Colon (tissue), 2 donors: ENCODE results near the gene SLC25A29.
"Not testable (repeated sequence)": the region's sequence is repeated elsewhere in the genome, so short reads cannot be mapped to it uniquely, and the experiment has no call there.

Source experiments
- FAIRE-seq: peaks from 2 replicates; lab custom pipeline; 2012; peaks lifted over from hg19 to GRCh38; lab: Jason Lieb, UNC
- donor health status: control.
- donor health status: control.

The SLC25A29 gene

DNA sequence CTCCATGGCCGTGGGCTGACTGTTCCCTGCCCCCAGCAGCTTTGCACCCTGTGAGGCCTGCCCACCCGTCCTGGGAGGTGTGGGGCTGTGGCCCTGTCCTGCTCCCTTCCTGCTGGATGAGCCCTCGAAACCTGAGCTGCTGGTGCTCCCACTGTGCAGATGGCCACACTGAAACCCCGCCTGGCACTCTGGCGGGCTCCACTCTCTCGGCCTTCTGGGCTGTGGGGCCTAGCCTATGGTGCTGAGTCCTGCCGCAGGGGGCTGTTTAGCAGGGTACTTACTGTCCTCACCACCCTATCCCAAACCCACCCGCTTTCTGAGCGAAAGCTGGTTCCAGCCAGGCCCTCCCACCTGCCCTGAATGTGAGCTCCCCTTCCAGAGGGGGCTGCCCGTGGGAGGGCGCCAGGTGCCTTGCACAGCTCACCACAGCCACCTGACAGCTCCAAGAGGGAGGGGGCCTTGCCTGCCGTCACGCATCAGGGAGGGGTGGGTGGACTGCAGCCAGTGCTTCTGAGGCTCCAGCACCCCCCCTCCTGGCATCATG, 24.2 kb upstream of the SLC25A29 start:
- FAIRE-seq = no peak

DNA sequence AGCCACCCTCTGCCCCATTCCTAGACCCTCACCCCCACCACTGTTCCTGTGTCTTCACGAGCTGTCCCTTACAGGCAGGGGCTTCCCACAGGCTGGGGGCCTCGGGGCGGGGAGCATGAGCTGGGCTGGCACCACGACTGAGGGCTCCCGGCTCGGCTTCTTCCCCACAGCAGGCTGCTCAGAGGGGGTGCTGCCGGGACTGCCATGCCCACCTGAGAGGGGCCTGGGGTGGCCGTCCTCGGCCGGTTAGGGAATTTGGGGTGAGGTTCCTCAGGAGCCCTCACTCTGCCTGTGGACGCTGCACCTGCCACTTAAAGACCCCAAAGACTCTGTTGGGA, 23.7 kb upstream of the SLC25A29 start:
- FAIRE-seq = no peak

DNA sequence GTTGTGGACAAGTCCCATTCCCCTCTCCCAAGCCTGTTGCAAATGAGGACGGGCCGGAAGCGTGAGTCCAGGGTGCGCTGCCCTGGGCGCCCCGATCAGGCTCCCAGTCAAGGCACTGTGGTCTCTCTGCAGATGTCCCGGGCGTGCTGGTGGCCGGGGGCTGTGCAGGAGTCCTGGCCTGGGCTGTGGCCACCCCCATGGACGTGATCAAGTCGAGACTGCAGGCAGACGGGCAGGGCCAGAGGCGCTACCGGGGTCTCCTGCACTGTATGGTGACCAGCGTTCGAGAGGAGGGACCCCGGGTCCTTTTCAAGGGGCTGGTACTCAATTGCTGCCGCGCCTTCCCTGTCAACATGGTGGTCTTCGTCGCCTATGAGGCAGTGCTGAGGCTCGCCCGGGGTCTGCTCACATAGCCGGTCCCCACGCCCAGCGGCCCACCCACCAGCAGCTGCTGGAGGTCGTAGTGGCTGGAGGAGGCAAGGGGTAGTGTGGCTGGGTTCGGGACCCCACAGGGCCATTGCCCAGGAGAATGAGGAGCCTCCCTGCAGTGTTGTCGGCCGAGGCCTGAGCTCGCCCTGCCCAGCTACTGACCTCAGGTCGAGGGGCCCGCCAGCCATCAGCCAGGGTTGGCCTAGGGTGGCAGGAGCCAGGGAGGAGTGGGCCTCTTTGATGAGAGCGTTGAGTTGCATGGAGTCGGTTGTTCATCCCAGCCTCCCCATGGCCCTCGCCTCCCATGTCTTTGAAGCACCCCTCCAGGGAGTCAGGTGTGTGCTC, 23.2 kb upstream of the SLC25A29 start:
- no peak for FAIRE-seq

DNA sequence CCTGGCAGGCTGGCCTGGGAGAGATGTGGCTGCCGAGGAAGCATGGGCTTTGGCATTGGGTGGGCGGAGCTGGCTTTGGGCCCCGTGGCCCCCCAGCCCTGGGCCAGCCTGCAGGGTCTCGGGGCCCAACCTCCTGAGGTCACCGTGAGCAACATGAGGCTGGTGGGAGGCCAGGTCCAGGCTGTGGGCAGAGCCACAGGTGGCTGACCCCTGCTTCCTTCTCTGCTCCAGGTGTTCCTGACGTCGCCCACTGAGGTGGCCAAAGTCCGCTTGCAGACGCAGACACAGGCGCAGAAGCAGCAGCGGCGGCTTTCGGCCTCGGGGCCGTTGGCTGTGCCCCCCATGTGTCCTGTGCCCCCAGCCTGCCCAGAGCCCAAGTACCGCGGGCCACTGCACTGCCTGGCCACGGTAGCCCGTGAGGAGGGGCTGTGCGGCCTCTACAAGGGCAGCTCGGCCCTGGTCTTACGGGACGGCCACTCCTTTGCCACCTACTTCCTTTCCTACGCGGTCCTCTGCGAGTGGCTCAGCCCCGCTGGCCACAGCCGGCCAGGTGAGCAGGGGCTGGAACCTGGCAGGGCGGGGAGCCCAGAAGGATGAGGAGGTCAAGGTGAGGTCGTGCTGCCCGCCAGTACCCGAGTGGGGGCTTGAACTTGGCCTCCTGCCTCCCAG, 22.4 kb upstream of the SLC25A29 start:
- FAIRE-seq = no peak

DNA sequence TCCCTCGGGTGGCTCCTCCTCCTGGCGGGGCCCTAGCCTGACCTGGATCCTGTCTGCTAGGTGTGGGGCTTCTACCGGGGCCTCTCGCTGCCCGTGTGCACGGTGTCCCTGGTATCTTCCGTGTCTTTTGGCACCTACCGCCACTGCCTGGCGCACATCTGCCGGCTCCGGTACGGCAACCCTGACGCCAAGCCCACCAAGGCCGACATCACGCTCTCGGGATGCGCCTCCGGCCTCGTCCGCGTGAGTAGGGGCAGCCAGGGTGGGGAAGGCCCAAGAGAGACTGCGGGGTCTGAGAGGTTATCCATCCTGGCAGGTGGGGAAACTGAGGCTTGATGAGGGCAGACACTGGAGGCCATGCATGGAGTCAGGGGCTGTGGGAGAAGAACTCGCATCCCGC, 20.9 kb upstream of the SLC25A29 start:
- no peak for FAIRE-seq

DNA sequence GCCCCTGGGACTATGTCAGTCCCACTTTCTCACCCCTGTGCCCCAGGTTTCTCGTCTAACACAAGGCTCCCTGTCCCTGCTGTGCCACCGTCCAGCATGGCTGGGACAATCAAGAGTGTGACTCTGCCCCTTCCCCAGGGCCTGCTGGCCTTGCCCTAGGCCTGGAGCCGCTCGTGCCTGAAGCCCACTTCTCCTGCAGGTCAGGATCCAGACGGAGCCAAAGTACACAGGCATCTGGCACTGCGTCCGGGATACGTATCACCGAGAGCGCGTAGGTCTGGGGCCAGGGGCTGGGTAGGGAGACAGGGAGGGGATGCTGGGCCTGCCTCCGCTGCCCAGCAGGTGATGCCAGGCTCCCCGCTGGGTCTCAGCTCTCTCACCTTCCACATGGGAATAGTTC, 19.7 kb upstream of the SLC25A29 start:
- FAIRE-seq = no peak

DNA sequence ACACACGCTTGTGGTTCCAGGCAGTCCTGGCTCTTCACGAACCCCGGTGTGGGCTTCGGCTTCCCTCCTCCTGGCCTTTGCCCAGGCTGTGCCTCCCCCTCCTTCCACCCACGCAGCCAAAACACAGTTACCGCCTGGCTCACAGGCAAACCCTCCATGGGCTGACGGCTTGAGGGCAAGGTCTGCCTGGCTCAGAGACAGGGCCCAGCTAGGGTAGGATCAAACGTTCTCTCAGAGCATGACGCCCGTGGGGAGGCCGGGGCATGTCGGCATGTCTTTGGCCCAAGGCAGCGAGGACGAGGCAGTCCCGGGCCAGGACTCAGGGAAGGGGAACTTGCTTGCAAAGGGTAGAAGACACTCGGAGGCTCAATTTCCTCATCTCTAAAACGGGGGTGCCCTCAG, 19.0 kb upstream of the SLC25A29 start:
- FAIRE-seq = no peak

DNA sequence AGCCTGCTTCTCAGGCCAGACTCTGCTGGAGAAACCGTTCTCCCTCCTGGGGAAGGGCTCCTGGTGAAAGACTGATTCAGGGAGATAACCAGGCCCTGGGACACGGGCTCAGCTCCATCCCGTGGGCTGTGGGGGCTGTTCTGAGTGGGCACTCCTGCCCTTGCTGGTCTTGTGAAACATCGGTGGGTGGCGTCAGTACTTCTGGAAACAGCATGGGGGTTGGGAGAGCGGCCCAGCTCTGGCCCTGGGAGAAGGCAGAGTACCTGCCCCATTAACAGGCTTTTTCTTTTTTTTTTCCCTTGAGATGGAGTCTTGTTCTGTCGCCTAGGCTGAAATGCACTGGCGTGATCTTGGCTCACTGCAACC, 17.7 kb upstream of the SLC25A29 start:
- no peak for FAIRE-seq

DNA sequence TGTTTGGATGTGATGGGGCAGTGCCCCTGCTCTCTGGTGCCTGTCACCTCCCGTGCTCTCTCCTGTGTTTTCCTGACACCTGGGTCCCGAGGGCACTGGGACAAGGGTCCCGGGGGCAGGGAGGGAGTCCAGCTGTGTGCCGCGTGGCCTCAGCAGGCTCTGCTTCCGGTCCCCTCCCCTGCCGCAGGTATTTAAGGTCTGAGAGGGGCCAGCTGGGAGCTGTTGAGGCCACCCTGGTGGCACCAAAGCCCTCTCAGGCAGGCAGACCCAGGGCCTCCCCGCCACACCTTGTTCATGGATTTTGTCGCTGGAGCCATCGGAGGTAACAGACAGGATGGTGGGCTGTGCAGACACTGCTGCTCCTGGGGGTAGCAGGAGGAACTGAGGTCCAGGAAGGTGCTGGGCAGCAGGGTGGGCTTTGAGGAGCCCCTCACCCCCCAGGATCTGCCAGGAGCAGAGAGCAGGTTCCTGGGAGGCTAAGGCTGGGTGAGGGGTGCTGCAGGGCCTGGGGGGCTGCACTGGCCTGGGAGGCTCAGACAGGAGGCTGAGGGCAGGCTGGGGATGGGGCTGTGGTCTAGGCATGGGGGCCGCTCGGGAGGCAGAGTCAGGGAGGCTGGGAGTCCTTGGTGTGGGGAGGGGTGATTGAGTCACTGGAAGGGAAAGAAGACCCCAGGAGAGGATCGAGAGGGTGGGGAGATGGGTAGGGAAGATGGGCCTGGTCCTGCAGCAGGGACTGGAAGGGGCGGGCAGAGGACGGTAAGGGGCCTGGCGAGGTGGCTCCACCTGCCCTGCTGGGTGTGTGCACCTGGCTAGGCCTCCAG, 17.1 kb upstream of the SLC25A29 start, which contains the start of gene SLC25A47:
Gene SLC25A47 (plus strand): TSS at position 219 of the 821 bp plus-strand sequence. CDS start 76 bp downstream, at position 295.
- no peak for FAIRE-seq

DNA sequence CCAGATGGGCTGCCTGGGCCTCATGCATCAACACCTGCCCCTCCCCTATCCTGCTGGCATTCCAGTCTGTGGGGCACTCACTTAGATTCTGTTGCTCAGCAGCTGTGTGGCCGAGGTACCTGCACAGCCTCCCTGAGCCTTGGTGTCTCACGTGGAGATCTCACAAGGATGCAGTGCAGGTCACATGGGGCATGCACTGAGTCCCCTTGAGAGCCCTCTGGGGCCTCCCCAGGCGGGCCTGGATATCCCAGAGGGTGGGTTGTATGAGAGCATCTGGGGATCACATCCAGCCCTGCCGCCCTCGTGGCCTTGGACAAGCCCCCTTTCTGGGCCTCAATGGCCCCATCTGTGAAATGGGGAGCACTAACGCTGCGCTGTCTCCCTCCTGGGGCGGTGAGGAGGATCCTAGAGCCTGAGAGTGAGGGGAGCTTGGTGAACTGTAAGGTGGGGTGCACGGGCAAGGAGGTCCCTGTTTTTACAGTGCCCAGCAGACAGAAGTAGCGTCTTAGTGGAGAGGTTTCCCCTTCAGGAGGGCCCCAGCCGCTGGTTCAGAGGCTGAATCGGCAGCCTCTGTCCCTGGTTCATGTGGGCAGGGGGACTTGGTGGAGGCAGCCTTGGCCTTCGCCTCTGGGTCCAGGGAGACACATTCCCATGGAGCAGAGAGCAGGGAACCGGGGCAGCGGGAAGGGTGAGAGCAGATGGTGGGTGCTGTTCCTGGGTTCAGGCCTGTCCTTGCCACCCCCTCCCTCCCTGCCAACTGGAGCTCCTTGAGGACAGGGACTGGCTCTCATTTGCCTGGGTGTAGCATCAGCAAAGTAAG, 16.1 kb upstream of the SLC25A29 start:
- no peak for FAIRE-seq

DNA sequence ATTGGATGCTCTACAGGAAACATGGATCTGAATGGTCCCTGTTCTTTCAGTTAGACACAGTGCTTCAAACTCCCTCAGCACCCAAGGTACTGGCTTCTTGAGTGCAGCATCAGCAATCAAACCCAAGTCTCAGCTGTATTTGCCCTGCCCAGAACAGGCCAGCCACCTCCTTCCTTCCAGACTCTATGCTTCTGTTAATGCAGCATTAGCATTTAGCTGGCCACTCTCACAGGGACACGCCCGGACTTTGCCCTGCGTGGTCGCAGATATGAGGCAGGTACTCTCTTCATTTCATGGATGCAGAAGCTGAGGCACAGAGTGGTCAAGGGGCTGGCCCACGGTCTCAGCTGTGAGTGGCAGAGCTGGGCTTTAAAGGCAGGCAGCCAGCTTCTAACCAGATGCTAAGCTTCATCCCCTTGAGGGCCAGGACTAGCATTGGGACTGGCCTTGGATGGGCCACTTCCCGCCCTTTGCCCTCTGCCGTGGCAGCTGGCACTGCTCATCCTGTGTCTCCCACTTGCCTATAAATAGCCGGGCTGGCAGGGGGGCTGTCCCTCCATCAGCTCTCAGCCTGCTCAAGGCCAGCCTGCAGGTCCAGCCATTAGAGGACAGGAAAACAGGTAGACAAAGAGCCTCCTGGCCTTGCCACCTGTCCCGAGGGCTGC, 15.4 kb upstream of the SLC25A29 start:
- FAIRE-seq = no peak

DNA sequence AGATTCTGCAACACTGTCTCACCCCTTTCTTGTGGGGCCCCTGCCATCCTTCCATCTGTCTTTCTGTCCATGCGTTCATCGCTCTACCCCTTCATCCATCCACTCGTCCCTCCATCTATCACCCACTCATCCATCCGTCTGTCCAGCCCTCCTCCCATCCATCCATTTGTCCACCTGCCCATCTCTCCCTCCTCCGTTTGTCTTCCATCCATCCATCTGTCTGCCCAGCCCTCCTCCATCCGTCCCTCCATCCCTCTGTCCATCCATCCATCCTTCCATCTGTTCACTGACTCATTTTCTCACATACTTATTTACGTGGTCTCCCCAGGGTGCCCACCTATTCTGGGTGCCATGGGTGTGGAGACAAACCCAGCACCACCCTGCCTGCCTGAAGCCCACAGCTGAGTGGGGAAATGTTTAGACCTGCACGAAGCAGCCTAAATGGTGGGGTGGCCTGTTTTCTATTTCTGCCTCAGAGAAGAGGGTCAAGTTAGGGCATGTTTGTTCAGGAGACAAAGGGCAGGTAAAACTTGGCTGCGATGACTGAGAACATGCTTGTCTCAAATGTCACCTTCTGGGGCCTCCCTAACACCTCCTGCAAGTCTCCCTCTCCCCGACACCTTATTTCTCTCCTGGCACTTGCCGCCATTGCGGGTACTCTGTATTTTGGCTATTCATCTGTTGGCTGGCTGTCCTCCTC, 14.1 kb upstream of the SLC25A29 start:
- FAIRE-seq = no peak

DNA sequence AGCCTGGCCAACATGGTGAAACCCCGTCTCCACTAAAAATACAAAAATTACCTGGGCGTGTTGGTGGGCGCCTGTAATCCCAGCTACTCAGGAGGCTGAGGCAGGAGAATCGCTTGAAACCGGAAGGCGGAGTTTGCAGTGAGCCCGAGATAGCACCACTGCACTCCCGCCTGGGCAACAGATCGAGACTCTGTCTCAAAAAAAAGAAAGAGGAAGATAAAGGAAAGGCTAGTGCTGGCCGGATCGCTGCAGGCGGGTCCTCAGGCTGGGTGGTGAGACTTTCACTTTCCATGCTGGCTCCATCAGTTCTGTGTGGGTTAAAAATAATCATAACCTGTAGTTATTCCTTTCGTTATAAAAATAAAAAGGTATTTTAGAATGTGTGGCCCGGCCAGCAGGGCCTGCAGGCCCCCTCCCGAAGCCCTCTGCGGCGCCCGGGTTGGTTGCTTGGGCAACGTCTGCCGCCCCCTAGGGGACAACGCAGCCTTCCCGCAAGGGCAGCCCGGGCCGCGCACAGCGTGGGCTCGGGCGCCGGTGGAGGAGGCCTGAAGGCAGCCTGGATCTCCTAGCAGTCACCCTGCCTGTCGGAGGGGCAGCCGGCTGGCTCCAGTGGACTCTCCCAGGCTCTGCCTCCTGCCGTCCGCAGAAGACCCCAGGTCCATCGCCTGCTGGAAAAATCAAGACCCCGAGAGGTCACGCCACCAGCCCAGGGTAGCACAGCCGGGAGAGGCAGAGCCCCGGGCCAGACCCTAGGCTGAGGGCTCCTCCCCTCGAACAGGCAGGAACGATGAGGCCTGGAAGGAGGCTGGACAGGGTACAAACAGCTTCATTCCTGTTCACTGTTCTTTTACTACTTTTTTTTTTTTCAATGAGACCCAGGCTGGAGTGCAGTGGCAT, 11.9 kb upstream of the SLC25A29 start:
- no peak for FAIRE-seq

DNA sequence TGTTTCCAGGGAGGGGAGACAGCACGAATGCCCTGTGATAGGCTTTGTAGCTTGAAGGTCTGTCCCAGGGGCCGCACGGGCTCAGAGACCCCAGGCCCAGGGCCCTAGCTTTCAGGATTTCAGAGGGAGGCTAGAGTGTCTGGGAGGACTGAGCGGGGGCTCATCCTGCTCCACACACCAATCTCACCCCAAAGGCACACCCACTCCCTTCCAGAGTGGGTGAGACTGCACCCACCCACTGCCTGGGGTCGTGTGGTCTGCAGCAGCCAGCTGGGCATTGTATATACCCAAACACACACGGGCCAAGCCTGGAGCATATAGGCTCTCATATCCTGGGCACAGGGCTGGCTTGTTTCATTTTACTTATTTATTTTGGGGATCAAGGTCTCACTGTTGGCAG, 11.1 kb upstream of the SLC25A29 start:
- no peak for FAIRE-seq

DNA sequence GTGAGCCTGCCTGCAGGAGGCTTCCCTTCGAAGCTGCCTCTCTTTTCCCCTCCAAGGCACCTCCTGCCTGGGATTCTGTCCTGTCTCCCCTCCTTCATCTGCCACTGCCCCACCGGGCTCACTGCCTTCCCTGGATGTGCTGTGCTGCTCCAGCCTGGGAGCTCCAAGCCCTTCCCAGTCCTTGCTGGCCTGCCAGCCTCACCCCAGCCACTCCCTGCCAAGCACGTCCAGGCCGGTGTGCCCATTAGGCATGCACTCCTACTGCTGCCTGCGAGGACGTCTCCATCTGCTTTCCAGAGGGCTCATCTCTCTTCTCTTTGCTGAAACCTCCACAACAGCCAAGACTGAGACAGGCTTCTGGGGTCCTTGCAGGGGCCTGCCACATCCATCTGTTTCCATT, 8.5 kb upstream of the SLC25A29 start:
- FAIRE-seq = no peak

DNA sequence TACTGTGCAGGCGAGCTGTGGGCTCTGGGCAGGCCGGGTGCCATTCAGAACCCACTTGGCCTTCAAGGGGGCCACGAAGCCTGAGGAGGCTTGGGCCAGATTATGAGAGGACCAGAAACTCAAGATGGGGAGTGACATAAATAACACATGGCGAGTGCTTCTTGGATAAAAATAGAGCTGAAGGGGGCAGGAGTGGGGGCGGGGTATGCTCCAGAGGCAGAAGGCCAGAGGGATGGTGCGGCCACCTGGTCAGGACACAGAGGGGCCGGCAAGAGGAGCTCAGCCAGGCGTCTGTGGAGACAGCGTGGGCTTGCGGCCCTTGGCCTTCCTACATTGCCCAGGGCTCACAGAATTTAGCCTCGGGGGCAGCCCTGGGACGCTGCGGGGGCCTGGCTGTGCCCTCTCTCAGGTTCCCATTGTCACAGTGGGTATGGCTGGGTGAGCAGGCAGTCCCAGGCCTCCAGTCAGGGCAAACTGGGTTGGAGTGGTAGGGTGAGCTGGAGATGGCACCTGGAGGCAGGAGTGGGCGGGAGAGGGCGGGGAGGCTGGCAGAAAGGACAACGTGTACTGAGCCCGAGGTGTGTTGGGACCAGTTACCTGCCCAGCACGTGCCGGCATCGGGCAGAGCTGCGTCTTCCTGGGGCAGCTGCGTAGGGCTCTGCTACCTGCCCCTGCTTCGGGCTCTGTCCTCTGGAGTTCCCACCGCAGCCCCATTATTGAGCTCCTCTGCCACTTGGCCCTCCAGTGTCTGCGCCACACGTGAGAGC, 7.4 kb upstream of the SLC25A29 start:
- FAIRE-seq = no peak

DNA sequence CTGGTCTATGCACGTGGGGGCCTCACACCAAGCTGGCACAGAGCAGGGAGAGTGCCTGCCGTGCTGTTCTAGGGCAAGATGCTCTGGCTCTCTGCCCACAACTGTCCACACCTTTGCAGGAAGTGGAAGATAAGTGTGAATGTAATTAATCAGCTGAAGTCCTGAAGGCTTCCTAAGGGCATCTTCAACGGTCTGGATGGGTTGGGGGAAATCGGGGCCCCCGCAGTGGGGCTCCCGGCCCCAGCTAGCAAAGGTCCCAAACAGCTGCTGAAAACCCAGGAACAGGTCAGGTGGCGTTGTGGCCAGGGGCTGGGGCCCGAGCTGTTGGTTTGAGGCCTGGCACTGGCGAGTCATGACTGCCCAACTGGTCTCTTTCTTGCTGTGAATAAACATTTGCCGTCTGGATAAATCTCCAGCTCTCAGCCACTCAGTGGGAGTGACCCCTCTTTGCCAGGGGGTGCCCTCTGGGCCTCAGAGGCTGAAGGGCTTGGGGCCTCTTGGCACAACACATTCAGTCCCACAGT, 6.7 kb upstream of the SLC25A29 start:
- no peak for FAIRE-seq

DNA sequence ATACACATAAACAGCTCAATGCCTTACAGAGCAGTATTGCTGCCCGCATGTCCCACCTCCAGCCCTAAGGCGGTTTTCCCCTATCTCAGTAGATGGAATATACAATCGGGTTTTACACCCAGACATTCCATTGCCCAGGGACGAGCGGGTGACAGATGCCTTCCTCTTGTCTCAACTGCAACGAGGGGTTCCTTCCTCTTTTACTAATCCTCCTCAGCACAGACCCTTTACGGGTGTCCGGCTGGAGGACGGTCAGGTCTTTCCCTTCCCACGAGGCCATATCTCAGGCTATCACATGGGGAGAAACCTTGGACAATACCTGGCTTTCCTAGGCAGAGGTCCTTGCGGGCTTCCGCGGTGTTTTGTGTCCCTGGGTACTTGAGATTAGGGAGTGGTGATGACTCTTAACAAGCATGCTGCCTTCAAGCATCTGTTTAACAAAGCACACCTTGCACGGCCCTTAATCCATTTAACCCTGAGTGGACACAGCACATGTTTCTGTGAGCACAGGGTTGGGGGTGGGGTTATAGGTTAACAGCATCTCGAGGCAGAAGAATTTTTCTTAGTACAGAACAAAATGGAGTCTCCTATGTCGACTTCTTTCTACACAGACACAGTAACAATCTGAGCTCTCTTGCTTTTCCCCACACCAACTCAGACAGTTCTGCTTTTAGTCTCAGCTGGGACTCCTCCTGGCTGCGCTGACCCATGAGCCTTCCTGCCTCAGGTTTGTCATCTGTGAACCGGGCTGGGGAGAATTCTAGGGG, 6.0 kb upstream of the SLC25A29 start:
- FAIRE-seq = not testable (repeated sequence)
